ENCODE results near the gene PPP2R5C.

The PPP2R5C gene

GRCh38 chr14:101772770-101773169, 11.3 kb downstream of the PPP2R5C start:
- no peaks in the 10 kb centered on the region for H3K9me3 ChIP-seq
- DNase-seq: no peak
- no peak overlapping the region for H3K27ac ChIP-seq
- H3K4me1 ChIP-seq: peaks cover 0 to 17% (median 0%) of the 10 kb centered on the region in 4 donors
- H3K4me3 ChIP-seq: no peak overlapping the region
- no peaks in the 10 kb centered on the region for H3K27me3 ChIP-seq
- no peak for TF ChIP-seq CTCF (IDR thresholded peaks at IDR 0.05)
- intact Hi-C loops (cut with DNase I; ENCODE audit: low total_unique reads): no loop called here
- peaks cover 0 to 3% (median 0%) of the 10 kb centered on the region in 3 donors for H3K36me3 ChIP-seq

GRCh38 chr14:101773378-101773777, 11.9 kb downstream of the PPP2R5C start:
- no peak for DNase-seq
- Histone ChIP-seq H3K4me1 (peaks cover 0 to 17% (median 0%) of the 10 kb centered on the region in 4 donors), H3K9me3 (no peaks in the 10 kb centered on the region), H3K36me3 (no peaks in the 10 kb centered on the region), H3K27me3 (no peaks in the 10 kb centered on the region), H3K4me3 (no peak overlapping the region), H3K27ac (no peak overlapping the region)
- no peak for TF ChIP-seq CTCF (IDR thresholded peaks at IDR 0.05)
- intact Hi-C loops (cut with DNase I; ENCODE audit: low total_unique reads): no loop called here

GRCh38 chr14:101774006-101774795, 12.7 kb downstream of the PPP2R5C start:
- no peak for TF ChIP-seq CTCF (IDR thresholded peaks at IDR 0.05)
- Histone ChIP-seq H3K36me3 (no peaks in the 10 kb centered on the region), H3K4me3 (no peak overlapping the region), H3K27ac (no peak overlapping the region), H3K9me3 (no peaks in the 10 kb centered on the region), H3K27me3 (no peaks in the 10 kb centered on the region), H3K4me1 (peaks cover 0 to 17% (median 0%) of the 10 kb centered on the region in 4 donors)
- intact Hi-C loops (cut with DNase I; ENCODE audit: low total_unique reads): no loop called here
- no peak for DNase-seq

- intact Hi-C loops (cut with DNase I; ENCODE audit: low total_unique reads): no loop called here
Observed at GRCh38 chr14:101774814-101775213, 13.3 kb downstream of the PPP2R5C start.

GRCh38 chr14:101775826-101776225, 14.3 kb downstream of the PPP2R5C start:
- no peak for DNase-seq
- Histone ChIP-seq H3K27me3 (peaks cover 0 to 7% of the 10 kb centered on the region in 2 donors), H3K4me1 (peaks cover 0 to 20% (median 7%) of the 10 kb centered on the region in 4 donors), H3K4me3 (no peak overlapping the region), H3K36me3 (no peaks in the 10 kb centered on the region), H3K9me3 (no peaks in the 10 kb centered on the region), H3K27ac (no peak overlapping the region)
- TF ChIP-seq CTCF (IDR thresholded peaks at IDR 0.05): no peak
- intact Hi-C loops (cut with DNase I; ENCODE audit: low total_unique reads): no loop called here

More at GRCh38 chr14:101774814-101775213, 13.3 kb downstream of the PPP2R5C start:
- no peak for TF ChIP-seq CTCF (IDR thresholded peaks at IDR 0.05)
- no peak for DNase-seq
- H3K27me3 ChIP-seq: no peaks in the 10 kb centered on the region
- H3K36me3 ChIP-seq: no peaks in the 10 kb centered on the region
- peaks cover 0 to 17% (median 0%) of the 10 kb centered on the region in 4 donors for H3K4me1 ChIP-seq
- H3K27ac ChIP-seq: no peak overlapping the region
- H3K9me3 ChIP-seq: no peaks in the 10 kb centered on the region
- H3K4me3 ChIP-seq: no peak overlapping the region
